A549 (cell line): ENCODE results near the gene TCFL5.

ENCODE experiments used
- CHD2 ChIP-seq: fragments of 150-350 bp; IDR thresholded peaks from 2 replicates; pipeline ENCODE4 v1.6.1; 2014; ENCODE audit warnings: low read length; ENCODE audit not compliant: partially characterized antibody
- CTCF ChIP-seq: fragments of >200 bp; sonication (Bioruptor Twin); formaldehyde crosslinking; IDR thresholded peaks from 3 replicates; pipeline ENCODE4 v1.5.1; 2016
- JUNB ChIP-seq: fragments of >200 bp; sonication (Bioruptor Twin); formaldehyde crosslinking; IDR thresholded peaks from 2 replicates; pipeline ENCODE4 v1.6.1; 2016
- KDM5A ChIP-seq: fragments of 200-600 bp; sonication (generic); IDR thresholded peaks from 2 replicates; pipeline ENCODE4 v1.6.1; 2016; ENCODE audit warnings: antibody characterized with exemption, mild to moderate bottlenecking
- TF ChIP-seq, protein P1 (sequence below): fragments of 450-650 bp; IDR thresholded peaks from 2 replicates; pipeline ENCODE4 v1.6.1; 2014; ENCODE audit warnings: antibody characterized with exemption

DNA sequence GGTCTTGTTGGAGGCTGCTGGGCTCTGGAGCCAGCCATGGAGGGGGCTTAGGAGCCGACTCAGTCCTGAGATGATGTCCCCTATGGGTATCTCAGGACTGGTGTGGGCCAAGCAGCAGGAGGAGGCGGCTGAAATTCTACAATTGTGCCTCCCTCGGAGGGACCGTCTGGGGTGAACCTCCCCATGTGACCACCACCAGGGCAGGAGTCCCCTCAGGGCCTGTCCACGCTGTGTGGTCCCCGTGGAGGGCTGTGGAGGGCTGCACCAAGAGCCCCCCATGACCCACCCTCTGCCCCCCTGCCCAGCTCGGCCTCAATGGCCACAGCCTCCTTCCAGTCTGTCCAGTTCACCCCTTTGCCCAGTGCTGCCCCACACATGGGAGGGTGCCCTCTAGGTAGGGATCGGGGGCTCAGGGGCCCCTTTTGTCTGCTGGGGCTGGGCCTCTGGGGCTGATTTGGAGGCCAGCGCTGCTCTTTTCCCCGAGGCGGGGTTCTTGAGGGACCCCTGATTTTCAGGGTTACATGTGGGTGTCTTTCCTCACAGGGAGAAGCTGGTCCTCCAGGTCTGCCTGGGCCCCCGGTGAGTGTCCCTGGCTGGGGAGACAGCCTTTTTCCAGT is 43.5 kb downstream of the TCFL5 start:
- TF ChIP-seq CHD2 (no peak), JUNB (no peak), KDM5A (no peak), CTCF (no peak)
- TF ChIP-seq, protein P1, sequence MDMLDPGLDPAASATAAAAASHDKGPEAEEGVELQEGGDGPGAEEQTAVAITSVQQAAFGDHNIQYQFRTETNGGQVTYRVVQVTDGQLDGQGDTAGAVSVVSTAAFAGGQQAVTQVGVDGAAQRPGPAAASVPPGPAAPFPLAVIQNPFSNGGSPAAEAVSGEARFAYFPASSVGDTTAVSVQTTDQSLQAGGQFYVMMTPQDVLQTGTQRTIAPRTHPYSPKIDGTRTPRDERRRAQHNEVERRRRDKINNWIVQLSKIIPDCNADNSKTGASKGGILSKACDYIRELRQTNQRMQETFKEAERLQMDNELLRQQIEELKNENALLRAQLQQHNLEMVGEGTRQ = no peak
